CD4-positive, alpha-beta T cell treated with Interleukin-2 at 100 ng/mL for 4 hours (primary cell): ENCODE measurements around the gene RPL18A.

Experiments
- DNase-seq: peaks from one replicate; pipeline ENCODE4 v3.0.0-alpha.2; 2020; ENCODE audit warnings: low spot score

RPL18A gene

GRCh38 chr19:17910791-17911360 lies 51.2 kb downstream of the RPL18A start:
- DNase-seq = no peak
